Neuronal stem cell (in vitro differentiated cells): ENCODE measurements around the gene FBXO46.
A peak's percentile ranks its signal among the peaks of the same experiment; 100 is the strongest.

Experiments used
- DNase-seq: peaks from one replicate; pipeline ENCODE4 v3.0.0-alpha.2; 2013; ENCODE audit warnings: low spot score
- H2AFZ ChIP-seq: one replicate; pipeline ENCODE4 v1.6.1; 2013; ENCODE audit warnings: mild to moderate bottlenecking, low read length, inconsistent platforms
- H2AK5ac ChIP-seq: 2 replicates; pipeline ENCODE4 v1.6.1; 2013; ENCODE audit warnings: low read depth, mild to moderate bottlenecking, inconsistent platforms, low read length, moderate library complexity, mixed read lengths
- H2BK120ac ChIP-seq: 2 replicates; pipeline ENCODE4 v1.6.1; 2013; ENCODE audit warnings: low read depth, mild to moderate bottlenecking, inconsistent platforms, low read length, moderate library complexity, mixed read lengths
- H2BK12ac ChIP-seq: one replicate; pipeline ENCODE4 v1.6.1; 2013; ENCODE audit warnings: low read length, inconsistent platforms
- H2BK15ac ChIP-seq: 2 replicates; pipeline ENCODE4 v1.6.1; 2013; ENCODE audit warnings: mild to moderate bottlenecking, low read length, inconsistent platforms, mixed read lengths
- H2BK5ac ChIP-seq: one replicate; pipeline ENCODE4 v1.6.1; 2013; ENCODE audit warnings: inconsistent platforms, mild to moderate bottlenecking, low read length, moderate library complexity
- H3K14ac ChIP-seq: one replicate; pipeline ENCODE4 v1.6.1; 2013; ENCODE audit warnings: low read length, inconsistent platforms
- H3K18ac ChIP-seq: 2 replicates; pipeline ENCODE4 v1.6.1; 2013; ENCODE audit warnings: low read length, inconsistent platforms
- H3K23ac ChIP-seq: 2 replicates; pipeline ENCODE4 v1.6.1; 2013; ENCODE audit warnings: low read depth, mild to moderate bottlenecking, mixed read lengths, low read length, inconsistent platforms; ENCODE audit not compliant: poor library complexity
- H3K27ac ChIP-seq: replicated peaks from 3 replicates; pipeline ENCODE4 v1.5.1; 2013; ENCODE audit warnings: low read length, inconsistent platforms
- H3K27me3 ChIP-seq, 3 experiments: 2 replicates each; pipeline ENCODE4 v1.6.1; 2013; ENCODE audit warnings: low read length in 3 of 3, mild to moderate bottlenecking in 2 of 3, inconsistent platforms in 1 of 3, low read depth in 1 of 3, mixed read lengths in 1 of 3, moderate library complexity in 1 of 3; ENCODE audit not compliant: control insufficient read depth in 3 of 3, insufficient read depth in 3 of 3
- H3K36me3 ChIP-seq, 2 donors: replicated peaks in 1 of 2; 2 replicates each; pipeline ENCODE4 v1.6.1; 2013; ENCODE audit warnings: low read length in 2 of 2; ENCODE audit not compliant: control insufficient read depth in 2 of 2, insufficient read depth in 2 of 2
- H3K4ac ChIP-seq: 2 replicates; pipeline ENCODE4 v1.6.1; 2013; ENCODE audit warnings: inconsistent platforms, mild to moderate bottlenecking, low read length, moderate library complexity
- H3K4me1 ChIP-seq, 2 donors: 1 replicate in 1 of 2; 2 replicates in 1 of 2; pipeline ENCODE4 v1.6.1; 2013; ENCODE audit warnings: low read length in 2 of 2, low read depth in 1 of 2; ENCODE audit not compliant: control insufficient read depth in 2 of 2, insufficient read depth in 1 of 2
- H3K4me2 ChIP-seq: one replicate; pipeline ENCODE4 v1.6.1; 2013; ENCODE audit warnings: mild to moderate bottlenecking, low read length, inconsistent platforms; ENCODE audit not compliant: insufficient read depth, poor library complexity, severe bottlenecking
- H3K4me3 ChIP-seq, 2 donors: 2 replicates each; pipeline ENCODE4 v1.5.1; 2013; ENCODE audit warnings: low read length in 2 of 2, mild to moderate bottlenecking in 2 of 2, inconsistent platforms in 1 of 2, moderate library complexity in 1 of 2
- H3K79me1 ChIP-seq: one replicate; pipeline ENCODE4 v1.6.1; 2013; ENCODE audit warnings: low read depth, mild to moderate bottlenecking, inconsistent platforms, low read length, moderate library complexity
- H3K9ac ChIP-seq: one replicate; pipeline ENCODE4 v1.6.1; 2013; ENCODE audit warnings: mild to moderate bottlenecking, low read depth, low read length, inconsistent platforms; ENCODE audit not compliant: poor library complexity
- H3K9me3 ChIP-seq, 2 donors: replicated peaks in 1 of 2; 2 replicates each; pipeline versions ENCODE3 to v1.6.1; 2013; ENCODE audit warnings: low read length in 2 of 2, mild to moderate bottlenecking in 2 of 2, inconsistent platforms in 1 of 2, low read depth in 1 of 2, mixed read lengths in 1 of 2, moderate library complexity in 1 of 2; ENCODE audit not compliant: control insufficient read depth in 2 of 2, insufficient read depth in 1 of 2
- H4K8ac ChIP-seq: one replicate; pipeline ENCODE4 v1.6.1; 2013; ENCODE audit warnings: low read depth, mild to moderate bottlenecking, inconsistent platforms, low read length, moderate library complexity
- H4K91ac ChIP-seq: one replicate; pipeline ENCODE4 v1.6.1; 2013; ENCODE audit warnings: low read length, low read depth, mild to moderate bottlenecking, inconsistent platforms; ENCODE audit not compliant: poor library complexity
- WGBS, 2 donors: extraction: QIAGEN DNeasy Blood & Tissue Kit; methylation state at CpG; one replicate each; pipeline ENCODE4 v1.1.7; 2013; ENCODE audit warnings: missing lambda C conversion rate in 2 of 2, mixed read lengths in 1 of 2; ENCODE audit not compliant: insufficient read length in 2 of 2, insufficient replicate concordance in 1 of 2; ENCODE audit errors: extremely low coverage in 2 of 2; 5-methylcytosine and 5-hydroxymethylcytosine counted together

Gene FBXO46

DNA sequence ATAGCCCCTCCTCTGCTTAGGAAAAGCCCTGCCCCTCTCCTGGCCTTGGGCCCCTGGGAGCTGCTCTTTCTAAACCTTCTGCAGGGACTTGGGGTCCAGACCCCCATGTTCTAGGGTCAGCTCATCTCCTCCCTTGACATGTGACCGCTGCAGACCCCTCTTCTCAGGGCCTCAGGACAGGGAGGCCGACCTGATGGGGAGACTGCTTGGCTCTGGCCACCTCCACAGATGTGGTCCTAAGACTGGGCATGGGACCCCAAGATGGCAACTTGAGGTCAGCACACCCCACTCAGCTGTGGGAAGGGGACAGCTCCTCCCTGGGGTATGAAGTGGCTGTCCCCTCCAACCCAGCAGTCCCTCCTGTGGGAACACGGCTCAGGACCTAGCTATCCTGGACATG is 42.2 kb upstream of the FBXO46 start:
- no peaks in the 10 kb centered on the region for H3K27me3 ChIP-seq
- H2AFZ ChIP-seq, result no peak overlapping the region
- H3K4me3 ChIP-seq, result no peak overlapping the region
- H4K8ac ChIP-seq, result no peak overlapping the region
- H3K14ac ChIP-seq, result no peak overlapping the region
- H3K9ac ChIP-seq, result no peak overlapping the region
- peaks cover 5 to 6% of the 10 kb centered on the region in 2 donors for H3K4me1 ChIP-seq
- H3K9me3 ChIP-seq, result no peaks in the 10 kb centered on the region
- H3K4me2 ChIP-seq, result no peak overlapping the region
- no peak overlapping the region for H3K4ac ChIP-seq
- no peak overlapping the region for H2AK5ac ChIP-seq
- H2BK12ac ChIP-seq, result no peak overlapping the region
- no peak overlapping the region for H3K18ac ChIP-seq
- H2BK15ac ChIP-seq, result no peak overlapping the region
- peaks cover 30 to 57% of the 10 kb centered on the region in 2 donors for H3K36me3 ChIP-seq
- WGBS, 2 donors, result no CpG with 5 or more reads among the region's 3 CpGs
- H2BK5ac ChIP-seq, result no peak overlapping the region
- no peak overlapping the region for H3K27ac ChIP-seq
- no peak overlapping the region for H4K91ac ChIP-seq
- H3K23ac ChIP-seq, result no peak overlapping the region
- H3K79me1 ChIP-seq, result peaks cover 2% of the 10 kb centered on the region
- no peak overlapping the region for H2BK120ac ChIP-seq
- DNase-seq, result no peak

DNA sequence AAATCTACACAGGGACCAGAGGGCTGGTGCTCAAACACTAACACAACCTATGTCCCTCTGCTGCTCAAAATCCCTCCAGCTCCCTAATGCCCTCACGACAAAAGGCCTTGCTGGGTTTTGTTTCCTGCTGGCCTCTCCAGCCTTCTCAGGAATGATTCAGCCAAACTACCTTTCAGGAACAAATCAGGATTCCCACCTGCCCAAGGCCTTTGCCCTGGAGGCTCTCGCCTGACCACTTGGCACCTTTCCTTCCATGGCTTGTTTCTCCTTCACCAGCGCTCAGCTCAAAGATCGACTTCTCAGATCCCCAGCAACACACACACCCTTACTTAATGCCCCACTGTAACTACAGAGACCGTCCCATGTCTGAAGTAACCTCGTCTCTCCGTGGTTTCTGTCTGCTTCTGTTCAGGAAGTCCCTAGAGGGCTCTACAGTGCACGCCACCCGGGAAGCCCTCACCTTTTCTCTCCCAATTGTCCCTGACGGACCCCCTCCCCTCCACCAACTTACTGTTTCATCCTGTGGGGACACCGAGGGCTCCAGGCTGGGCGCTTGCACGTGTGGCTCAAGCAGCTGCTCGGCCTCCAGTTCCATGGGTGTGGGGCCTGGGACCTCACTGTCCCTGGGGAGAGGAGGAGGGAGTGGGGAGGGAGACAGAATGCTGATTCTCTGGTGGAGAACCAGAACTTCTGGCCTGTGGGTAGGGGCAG is 41.6 kb upstream of the FBXO46 start:
- no peak overlapping the region for H3K18ac ChIP-seq
- no peaks in the 10 kb centered on the region for H3K9me3 ChIP-seq
- no peak overlapping the region for H2BK120ac ChIP-seq
- no CpG with 5 or more reads among the region's 14 CpGs for WGBS, 2 donors
- no peak overlapping the region for H4K8ac ChIP-seq
- peaks cover 4% of the 10 kb centered on the region for H3K79me1 ChIP-seq
- no peak overlapping the region for H3K27ac ChIP-seq
- H3K9ac ChIP-seq, result no peak overlapping the region
- no peak overlapping the region for H4K91ac ChIP-seq
- no peak overlapping the region for H3K4me3 ChIP-seq
- H3K4ac ChIP-seq, result no peak overlapping the region
- no peak for DNase-seq
- no peak overlapping the region for H2AK5ac ChIP-seq
- no peak overlapping the region for H2BK5ac ChIP-seq
- peaks cover 24 to 51% of the 10 kb centered on the region in 2 donors for H3K36me3 ChIP-seq
- H3K27me3 ChIP-seq, result no peaks in the 10 kb centered on the region
- no peak overlapping the region for H3K14ac ChIP-seq
- peaks cover 5 to 6% of the 10 kb centered on the region in 2 donors for H3K4me1 ChIP-seq
- no peak overlapping the region for H3K23ac ChIP-seq
- no peak overlapping the region for H2AFZ ChIP-seq
- no peak overlapping the region for H2BK12ac ChIP-seq
- no peak overlapping the region for H2BK15ac ChIP-seq
- H3K4me2 ChIP-seq, result no peak overlapping the region

- peak overlapping the region; percentile 85 for H2BK15ac ChIP-seq
- H2AFZ ChIP-seq, result no peak overlapping the region
- H3K4ac ChIP-seq, result peak overlapping the region; percentile 37
- no peak overlapping the region for H2BK12ac ChIP-seq
- H3K9me3 ChIP-seq, result no peaks in the 10 kb centered on the region
- H4K91ac ChIP-seq, result peak overlapping the region; percentile 79
- peak overlapping the region; percentile 80 for H3K23ac ChIP-seq
- H3K27me3 ChIP-seq, result no peaks in the 10 kb centered on the region
- peak overlapping the region in 1 of 2 donors; percentile 77 for H3K4me3 ChIP-seq
- no CpG with 5 or more reads among the region's 46 CpGs for WGBS, 2 donors
- H3K14ac ChIP-seq, result no peak overlapping the region
- peaks cover 9 to 11% of the 10 kb centered on the region in 2 donors for H3K4me1 ChIP-seq
- no peak overlapping the region for H2BK120ac ChIP-seq
- H3K9ac ChIP-seq, result peak overlapping the region; percentile 91
- H2BK5ac ChIP-seq, result peak overlapping the region; percentile 82
- DNase-seq, result no peak
- peaks cover 15 to 42% of the 10 kb centered on the region in 2 donors for H3K36me3 ChIP-seq
- no peak overlapping the region for H4K8ac ChIP-seq
- H3K18ac ChIP-seq, result peak overlapping the region; percentile 94
- H3K27ac ChIP-seq, result peak overlapping the region; percentile 74
- H3K79me1 ChIP-seq, result peaks cover 9% of the 10 kb centered on the region
- peak overlapping the region; percentile 94 for H3K4me2 ChIP-seq
- H2AK5ac ChIP-seq, result peak overlapping the region; percentile 96
Observed at GRCh38 chr19:45771311-45771933, 40.7 kb upstream of the FBXO46 start.
